ENCODE data around the gene PABPN1. TPM values are rescaled to one million over a fixed set of nuclear protein-coding genes. Genes with fewer than 3 reads are reported as not detected.

PABPN1 gene
- polyA plus RNA-seq, 1 donor = 309 TPM

- no peak for DNase-seq
Measured at GRCh38 chr14:23354990-23355389, 33.7 kb downstream of the PABPN1 start.

- no peak for DNase-seq
Measured at GRCh38 chr14:23355871-23356435, 34.7 kb downstream of the PABPN1 start.

GRCh38 chr14:23356662-23357061, 35.4 kb downstream of the PABPN1 start:
- no peak for DNase-seq

- no peak for DNase-seq
Measured at GRCh38 chr14:23357261-23357660, 36.0 kb downstream of the PABPN1 start.

- DNase-seq = no peak
Measured at GRCh38 chr14:23358042-23358441, 36.8 kb downstream of the PABPN1 start.

GRCh38 chr14:23358553-23359166, 37.4 kb downstream of the PABPN1 start:
- no peak for DNase-seq

GRCh38 chr14:23359167-23359626, 37.9 kb downstream of the PABPN1 start:
- DNase-seq = no peak

- DNase-seq = no peak
Measured at GRCh38 chr14:23359722-23360447, 38.6 kb downstream of the PABPN1 start.

- no peak for DNase-seq
Measured at GRCh38 chr14:23360496-23360895, 39.2 kb downstream of the PABPN1 start.

GRCh38 chr14:23361320-23361719, 40.1 kb downstream of the PABPN1 start:
- no peak for DNase-seq

GRCh38 chr14:23361763-23362162, 40.5 kb downstream of the PABPN1 start:
- no peak for DNase-seq

GRCh38 chr14:23362200-23362599, 40.9 kb downstream of the PABPN1 start:
- no peak for DNase-seq

- DNase-seq = peak; percentile 32
Measured at GRCh38 chr14:23364164-23365035, 43.1 kb downstream of the PABPN1 start.

GRCh38 chr14:23365036-23365731, 43.9 kb downstream of the PABPN1 start, which contains the start of gene EFS:
EFS (minus strand) TSS chr14:23365172; CDS start chr14:23365025, 147 bp downstream.
- peak; percentile 27 for DNase-seq

- DNase-seq = peak; percentile 96
Measured at GRCh38 chr14:23365732-23366425, 44.6 kb downstream of the PABPN1 start.

- DNase-seq = peak; percentile 86
Measured at GRCh38 chr14:23366426-23366921, 45.2 kb downstream of the PABPN1 start.

GRCh38 chr14:23370221-23370620, 49.0 kb downstream of the PABPN1 start:
- no peak for DNase-seq

GRCh38 chr14:23371865-23372264, 50.6 kb downstream of the PABPN1 start:
- no peak for DNase-seq

- no peak for DNase-seq
Measured at GRCh38 chr14:23372509-23372908, 51.3 kb downstream of the PABPN1 start, which contains the start of gene IL25. IL25 (plus strand) TSS chr14:23372809.

- no peak for DNase-seq
Measured at GRCh38 chr14:23373041-23373440, 51.8 kb downstream of the PABPN1 start.
